Endodermal cell (in vitro differentiated cells): Measurements from ENCODE around the gene KISS1R. TPM values are rescaled to one million over a fixed set of nuclear protein-coding genes. Genes with fewer than 3 reads are reported as not detected.

Source experiments
- DNase-seq: peaks from one replicate; pipeline ENCODE4 v3.0.0-alpha.2; 2017
- H3K27ac ChIP-seq: 2 replicates; pipeline ENCODE4 v1.5.1; 2013; ENCODE audit warnings: mild to moderate bottlenecking, low read depth, low read length, moderate library complexity
- H3K27me3 ChIP-seq: 2 replicates; pipeline ENCODE4 v1.6.1; 2013; ENCODE audit warnings: mild to moderate bottlenecking, low read length, moderate library complexity; ENCODE audit not compliant: insufficient read depth, control insufficient read depth, poor library complexity, severe bottlenecking
- H3K36me3 ChIP-seq: 2 replicates; pipeline ENCODE4 v1.7.0; 2013; ENCODE audit warnings: mild to moderate bottlenecking, low read length, moderate library complexity; ENCODE audit not compliant: control insufficient read depth, insufficient read depth
- H3K4me1 ChIP-seq: one replicate; pipeline ENCODE4 v1.7.0; 2013; ENCODE audit warnings: low read length; ENCODE audit not compliant: control insufficient read depth, insufficient read depth
- H3K4me3 ChIP-seq: 2 replicates; pipeline ENCODE4 v1.5.1; 2013; ENCODE audit warnings: mild to moderate bottlenecking, low read length, moderate library complexity
- H3K9ac ChIP-seq: 2 replicates; pipeline ENCODE4 v1.6.1; 2013; ENCODE audit warnings: mild to moderate bottlenecking, low read length, moderate library complexity; ENCODE audit not compliant: poor library complexity, severe bottlenecking; ENCODE audit errors: extremely low read depth
- H3K9me3 ChIP-seq: 2 replicates; pipeline ENCODE4 v1.6.1; 2013; ENCODE audit warnings: mild to moderate bottlenecking, low read length, moderate library complexity; ENCODE audit not compliant: control insufficient read depth
- H3K27ac Mint-ChIP-seq: 2 replicates; pipeline ENCODE4 v1.8.0; 2020; ENCODE audit warnings: mixed read lengths
- H3K27me3 Mint-ChIP-seq: 2 replicates; pipeline ENCODE4 v1.8.0; 2021; ENCODE audit warnings: mild to moderate bottlenecking, mixed read lengths; ENCODE audit not compliant: insufficient read depth
- H3K36me3 Mint-ChIP-seq: 2 replicates; pipeline ENCODE4 v1.8.0; 2020; ENCODE audit warnings: low read depth, mixed read lengths
- H3K4me1 Mint-ChIP-seq: 2 replicates; pipeline ENCODE4 v1.8.0; 2020; ENCODE audit warnings: mixed read lengths
- H3K4me3 Mint-ChIP-seq: 2 replicates; pipeline ENCODE4 v1.8.0; 2020; ENCODE audit warnings: mild to moderate bottlenecking, moderate library complexity, mixed read lengths
- H3K9me3 Mint-ChIP-seq: 2 replicates; pipeline ENCODE4 v1.8.0; 2020; ENCODE audit warnings: mild to moderate bottlenecking, mixed read lengths
- WGBS, 2 experiments: methylation state at CpG; one replicate each; pipeline versions ENCODE4 v1.1.5 to v1.1.7; 2013; ENCODE audit warnings: missing lambda C conversion rate in 2 of 2, mixed read lengths in 1 of 2; ENCODE audit not compliant: insufficient coverage in 1 of 2, insufficient read length in 1 of 2; 5-methylcytosine and 5-hydroxymethylcytosine counted together
- total RNA-seq, 2 donors: library from RNA; stranded (reverse); fragmentation: NEBNext Ultra II Directional in 1 of 2; extraction: Animal tissue kit (Norgen Biotek cat#: 25700) in 1 of 2; gene quantifications; 2 replicates in 1 of 2; 3 replicates in 1 of 2; pipeline ENCODE4 v1.2.1, GENCODE V29; 2021
- TF ChIP-seq, protein P1 (sequence below): fragments of 200-600 bp; sonication (generic); conservative IDR thresholded peaks from 2 replicates; pipeline ENCODE4 v1.5.0; 2021; ENCODE audit warnings: antibody characterized with exemption, mild to moderate bottlenecking

The KISS1R gene
- total RNA-seq, 2 donors from 2014 or later = 0.73 TPM; not detected in 1

DNA sequence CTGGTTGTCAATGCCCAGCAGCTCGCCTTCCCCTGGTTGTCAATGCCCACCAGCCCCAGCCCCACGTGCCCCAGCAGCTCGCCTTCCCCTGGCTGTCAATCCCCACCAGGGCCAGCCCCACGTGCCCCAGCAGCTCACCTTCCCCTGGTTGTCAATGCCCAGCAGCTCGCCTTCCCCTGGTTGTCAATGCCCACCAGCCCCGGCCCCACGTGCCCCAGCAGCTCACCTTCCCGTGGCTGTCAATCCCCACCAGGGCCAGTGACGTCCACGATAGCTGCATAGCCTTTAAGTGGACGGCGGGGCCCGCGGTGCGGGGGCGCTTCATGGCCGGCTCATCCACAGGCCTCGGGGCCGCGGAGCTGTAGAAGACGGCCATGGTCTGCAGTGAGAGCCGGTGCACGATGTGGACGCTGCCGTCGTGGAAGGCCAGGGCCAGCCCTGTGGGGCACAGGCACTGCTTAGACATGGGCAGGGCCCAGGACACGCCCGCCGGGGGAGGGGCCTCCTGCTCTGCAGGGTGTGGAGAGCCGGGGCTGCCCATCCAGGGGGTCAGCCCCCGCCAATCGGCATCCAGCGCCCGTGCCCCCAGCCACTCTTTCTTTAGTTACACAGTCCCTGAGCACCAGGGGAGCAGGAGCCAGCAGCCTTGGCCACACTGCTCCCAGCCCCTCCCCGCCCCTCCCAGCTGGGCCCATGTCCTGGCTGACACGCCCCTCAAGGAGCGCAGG lies 37.3 kb upstream of the KISS1R start:
- no peaks in the 10 kb centered on the region for H3K4me1 ChIP-seq
- H3K4me1 Mint-ChIP-seq = no peaks in the 10 kb centered on the region
- no peak overlapping the region for H3K4me3 ChIP-seq
- H3K27me3 ChIP-seq = no peaks in the 10 kb centered on the region
- H3K4me3 Mint-ChIP-seq = no peak overlapping the region
- H3K9me3 Mint-ChIP-seq = no peaks in the 10 kb centered on the region
- 90 to 97% methylated on average over 32 to 37 of the region's 37 CpGs for WGBS, 2 experiments
- no peaks in the 10 kb centered on the region for H3K27me3 Mint-ChIP-seq
- TF ChIP-seq, protein P1, sequence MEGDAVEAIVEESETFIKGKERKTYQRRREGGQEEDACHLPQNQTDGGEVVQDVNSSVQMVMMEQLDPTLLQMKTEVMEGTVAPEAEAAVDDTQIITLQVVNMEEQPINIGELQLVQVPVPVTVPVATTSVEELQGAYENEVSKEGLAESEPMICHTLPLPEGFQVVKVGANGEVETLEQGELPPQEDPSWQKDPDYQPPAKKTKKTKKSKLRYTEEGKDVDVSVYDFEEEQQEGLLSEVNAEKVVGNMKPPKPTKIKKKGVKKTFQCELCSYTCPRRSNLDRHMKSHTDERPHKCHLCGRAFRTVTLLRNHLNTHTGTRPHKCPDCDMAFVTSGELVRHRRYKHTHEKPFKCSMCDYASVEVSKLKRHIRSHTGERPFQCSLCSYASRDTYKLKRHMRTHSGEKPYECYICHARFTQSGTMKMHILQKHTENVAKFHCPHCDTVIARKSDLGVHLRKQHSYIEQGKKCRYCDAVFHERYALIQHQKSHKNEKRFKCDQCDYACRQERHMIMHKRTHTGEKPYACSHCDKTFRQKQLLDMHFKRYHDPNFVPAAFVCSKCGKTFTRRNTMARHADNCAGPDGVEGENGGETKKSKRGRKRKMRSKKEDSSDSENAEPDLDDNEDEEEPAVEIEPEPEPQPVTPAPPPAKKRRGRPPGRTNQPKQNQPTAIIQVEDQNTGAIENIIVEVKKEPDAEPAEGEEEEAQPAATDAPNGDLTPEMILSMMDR = no peak
- H3K27ac Mint-ChIP-seq = no peak overlapping the region
- H3K27ac ChIP-seq = no peak overlapping the region
- peak; percentile 34 for DNase-seq
- H3K36me3 ChIP-seq = peaks cover 31% of the 10 kb centered on the region
- H3K9ac ChIP-seq = no peak overlapping the region
- peaks cover 43% of the 10 kb centered on the region for H3K36me3 Mint-ChIP-seq
- no peaks in the 10 kb centered on the region for H3K9me3 ChIP-seq

DNA sequence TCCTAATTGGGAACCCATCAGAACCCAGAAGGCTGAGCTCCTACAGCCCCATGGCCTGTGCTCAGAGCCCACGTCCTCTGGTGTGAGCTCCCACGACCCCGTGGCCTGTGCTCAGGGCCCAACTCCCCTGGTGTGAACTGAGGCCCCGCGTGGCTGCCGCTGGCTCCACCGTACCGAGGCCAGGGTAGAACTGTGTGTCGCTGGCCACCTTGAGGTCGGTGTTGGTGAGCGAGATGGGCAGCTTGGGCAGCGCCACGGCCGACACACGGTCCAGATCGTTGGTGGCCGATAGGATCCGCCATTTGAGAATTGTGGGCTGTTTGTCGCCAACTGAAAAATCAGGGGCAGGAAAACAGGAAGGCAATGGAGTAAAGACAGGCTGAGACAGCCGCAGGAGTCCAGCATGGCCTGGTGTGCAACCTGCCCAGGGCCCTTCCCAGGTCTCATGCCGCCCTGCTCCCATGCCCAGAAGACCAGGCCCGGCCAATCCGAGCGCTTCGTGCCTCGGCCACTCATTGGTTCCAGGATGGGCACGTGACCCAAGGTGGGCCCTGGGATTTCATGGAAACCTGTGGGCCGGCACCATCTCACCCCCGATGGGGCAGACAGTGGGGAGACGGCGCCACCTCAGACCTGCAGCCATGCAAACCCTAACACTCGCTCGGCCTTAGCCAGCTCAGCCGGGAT lies 35.6 kb upstream of the KISS1R start:
- Mint-ChIP-seq H3K36me3 (peaks cover 38% of the 10 kb centered on the region), H3K27ac (no peak overlapping the region), H3K4me3 (no peak overlapping the region), H3K4me1 (no peaks in the 10 kb centered on the region), H3K27me3 (no peaks in the 10 kb centered on the region), H3K9me3 (no peaks in the 10 kb centered on the region)
- Histone ChIP-seq H3K27ac (no peak overlapping the region), H3K27me3 (no peaks in the 10 kb centered on the region), H3K36me3 (peaks cover 43% of the 10 kb centered on the region), H3K4me3 (no peak overlapping the region), H3K9ac (no peak overlapping the region), H3K4me1 (no peaks in the 10 kb centered on the region), H3K9me3 (no peaks in the 10 kb centered on the region)
- peak; percentile 39 for DNase-seq
- TF ChIP-seq, protein P1 = no peak
- 97% methylated on average over 21 to 34 of the region's 34 CpGs for WGBS, 2 experiments

DNA sequence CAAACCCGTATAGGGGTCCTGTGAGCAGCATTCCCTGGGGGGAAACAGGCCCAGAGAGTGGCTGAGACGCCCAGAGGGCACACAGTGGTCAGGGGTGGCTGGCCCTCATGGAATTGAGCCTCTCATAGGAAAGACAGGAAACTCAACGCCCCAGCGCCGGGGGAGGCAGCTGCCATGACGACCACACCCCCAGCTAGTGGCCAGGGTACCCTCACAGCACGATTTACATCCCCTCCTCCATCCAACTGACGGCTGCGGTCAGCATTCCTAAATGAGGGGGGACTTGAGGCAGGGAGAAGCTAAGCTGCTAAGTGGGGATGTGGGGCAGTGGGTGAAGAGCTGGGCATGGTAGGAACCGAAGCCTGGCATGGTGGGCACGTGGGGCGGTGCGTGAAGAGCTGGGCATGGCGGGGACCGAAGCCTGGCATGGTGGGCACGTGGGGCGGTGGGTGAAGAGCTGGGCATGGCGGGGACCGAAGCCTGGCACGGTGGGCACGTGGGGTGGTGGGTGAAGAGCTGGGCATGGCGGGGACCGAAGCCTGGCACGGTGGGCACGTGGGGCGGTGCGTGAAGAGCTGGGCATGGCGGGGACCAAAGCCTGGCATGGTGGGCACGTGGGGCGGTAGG lies 34.1 kb upstream of the KISS1R start:
- H3K27ac ChIP-seq = no peak overlapping the region
- no peak overlapping the region for H3K4me3 ChIP-seq
- H3K4me1 Mint-ChIP-seq = no peaks in the 10 kb centered on the region
- H3K27me3 ChIP-seq = no peaks in the 10 kb centered on the region
- DNase-seq = no peak
- H3K4me3 Mint-ChIP-seq = no peak overlapping the region
- H3K9ac ChIP-seq = no peak overlapping the region
- 94 to 100% methylated on average over 2 to 16 of the region's 30 CpGs for WGBS, 2 experiments
- TF ChIP-seq, protein P1 = no peak
- no peaks in the 10 kb centered on the region for H3K9me3 Mint-ChIP-seq
- H3K27me3 Mint-ChIP-seq = no peaks in the 10 kb centered on the region
- H3K4me1 ChIP-seq = no peaks in the 10 kb centered on the region
- H3K27ac Mint-ChIP-seq = no peak overlapping the region
- H3K36me3 ChIP-seq = peaks cover 46% of the 10 kb centered on the region
- H3K36me3 Mint-ChIP-seq = peaks cover 41% of the 10 kb centered on the region
- no peaks in the 10 kb centered on the region for H3K9me3 ChIP-seq
